OCI-LY3 (cell line): ENCODE measurements around the gene NXNL1.

Source experiments
- H2AFZ ChIP-seq: fragments of 200-600, 300-600 bp; shearing (Covaris generic); 2 replicates; pipeline ENCODE4 v1.6.0; 2014; ENCODE audit warnings: antibody characterized with exemption, low read depth, low read length
- H3K27ac ChIP-seq: fragments of 200-600, 300-600 bp; sonication (generic); 2 replicates; pipeline ENCODE4 v1.5.1; 2014; ENCODE audit warnings: mild to moderate bottlenecking, low read length, moderate library complexity, mixed read lengths
- H3K27me3 ChIP-seq: fragments of 200-600, 300-600 bp; sonication (generic); 2 replicates; pipeline ENCODE4 v1.6.1; 2014; ENCODE audit warnings: low read depth, low read length, mixed read lengths
- H3K36me3 ChIP-seq: fragments of 200-600, 300-600 bp; sonication (generic); replicated peaks from 2 replicates; pipeline ENCODE3; 2014; ENCODE audit warnings: low read depth, low read length, mixed read lengths
- H3K4me1 ChIP-seq: fragments of 300-600, 200-600 bp; sonication (generic); 2 replicates; pipeline ENCODE4 v1.6.1; 2014; ENCODE audit warnings: low read length, mixed read lengths
- H3K4me2 ChIP-seq: fragments of 200-600, 300-600 bp; sonication (generic); 2 replicates; pipeline ENCODE4 v1.6.1; 2014; ENCODE audit warnings: low read length, mixed read lengths
- H3K4me3 ChIP-seq: fragments of 300-600, 200-600 bp; sonication (generic); 2 replicates; pipeline ENCODE4 v1.5.1; 2014; ENCODE audit warnings: antibody characterized with exemption, mild to moderate bottlenecking, low read length, moderate library complexity
- H3K79me2 ChIP-seq: fragments of 300-600, 200-600 bp; shearing (Covaris generic); 2 replicates; pipeline ENCODE4 v1.6.1; 2014; ENCODE audit warnings: mild to moderate bottlenecking, low read length, mixed read lengths
- H3K9ac ChIP-seq: fragments of 300-600, 200-600 bp; shearing (Covaris generic); 2 replicates; pipeline ENCODE4 v1.6.0; 2014; ENCODE audit warnings: mild to moderate bottlenecking, low read length, moderate library complexity
- H3K9me3 ChIP-seq: fragments of 200-600, 300-600 bp; shearing (Covaris generic); 2 replicates; pipeline ENCODE4 v1.6.1; 2014; ENCODE audit warnings: low read length, mixed read lengths; ENCODE audit not compliant: insufficient read depth
- H4K20me1 ChIP-seq: fragments of 200-600, 300-600 bp; sonication (generic); 2 replicates; pipeline ENCODE4 v1.6.1; 2016; ENCODE audit warnings: low read length, mixed read lengths; ENCODE audit not compliant: insufficient read depth
- CTCF ChIP-seq: fragments of 200-600, 300-600 bp; sonication (generic); IDR thresholded peaks from 2 replicates; pipeline ENCODE4 v1.5.1; 2014; ENCODE audit warnings: antibody characterized with exemption, low read length, low read depth
- EZH2phosphoT487 ChIP-seq: fragments of 200-600 bp; shearing (Covaris generic); IDR thresholded peaks from 2 replicates; pipeline ENCODE4 v1.6.1; 2018; ENCODE audit warnings: antibody characterized with exemption, mixed run types, low read depth

Gene NXNL1

DNA sequence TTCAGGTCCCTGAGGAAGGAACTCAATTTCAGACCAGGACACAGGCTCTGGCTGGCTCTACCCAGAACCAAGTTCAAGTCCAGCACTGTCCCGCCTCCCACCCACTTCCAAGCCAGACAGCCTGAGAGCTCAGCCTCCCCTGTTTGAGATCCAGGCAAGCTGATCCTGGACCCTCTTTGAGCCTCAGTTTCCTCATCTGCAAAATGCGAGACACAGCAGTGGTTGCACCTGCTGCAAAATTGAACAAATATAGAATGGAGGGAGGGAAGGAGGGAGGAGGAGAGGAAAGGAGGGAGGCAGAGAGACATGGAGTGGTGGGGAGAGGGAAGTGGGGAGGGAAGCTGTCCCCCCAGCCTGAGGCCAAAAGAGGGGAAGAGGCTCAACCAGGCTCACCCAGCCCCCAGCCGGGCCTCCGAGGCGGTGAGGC is 13.0 kb downstream of the NXNL1 start:
- TF ChIP-seq CTCF (no peak), EZH2phosphoT487 (no peak)
- H3K4me2 ChIP-seq: no peak overlapping the region

GRCh38 chr19:17445526-17446165 is 15.1 kb downstream of the NXNL1 start:
- Histone ChIP-seq H3K27me3 (peaks cover 6% of the 10 kb centered on the region; the same call in 1 of the 2 replicates), H2AFZ (no peak overlapping the region), H3K9ac (no peak overlapping the region), H4K20me1 (no peaks in the 10 kb centered on the region), H3K36me3 (no peaks in the 10 kb centered on the region), H3K27ac (no peak overlapping the region), H3K4me3 (no peak overlapping the region), H3K79me2 (no peaks in the 10 kb centered on the region), H3K4me2 (no peak overlapping the region), H3K4me1 (no peaks in the 10 kb centered on the region), H3K9me3 (no peaks in the 10 kb centered on the region)
- TF ChIP-seq CTCF: no peak
- no peak for TF ChIP-seq EZH2phosphoT487

More for the DNA sequence above, 13.0 kb downstream of the NXNL1 start:
- Histone ChIP-seq H4K20me1 (no peaks in the 10 kb centered on the region), H3K27me3 (peaks cover 6% of the 10 kb centered on the region; the same call in 1 of the 2 replicates), H3K27ac (no peak overlapping the region), H3K9me3 (no peaks in the 10 kb centered on the region), H3K4me1 (no peaks in the 10 kb centered on the region), H3K79me2 (no peaks in the 10 kb centered on the region), H3K4me3 (no peak overlapping the region), H2AFZ (no peak overlapping the region), H3K9ac (no peak overlapping the region), H3K36me3 (no peaks in the 10 kb centered on the region)

- Histone ChIP-seq H3K4me2 (no peak overlapping the region), H3K79me2 (no peaks in the 10 kb centered on the region)
Observed at GRCh38 chr19:17441241-17442021, 19.3 kb downstream of the NXNL1 start.

More at GRCh38 chr19:17441241-17442021, 19.3 kb downstream of the NXNL1 start:
- TF ChIP-seq EZH2phosphoT487 (no peak), CTCF (peak; percentile 60)
- H3K27ac ChIP-seq: no peak overlapping the region
- H3K4me1 ChIP-seq: no peaks in the 10 kb centered on the region
- no peak overlapping the region for H2AFZ ChIP-seq
- H3K36me3 ChIP-seq: no peaks in the 10 kb centered on the region
- H3K4me3 ChIP-seq: no peak overlapping the region
- H4K20me1 ChIP-seq: no peaks in the 10 kb centered on the region
- no peaks in the 10 kb centered on the region for H3K9me3 ChIP-seq
- no peaks in the 10 kb centered on the region; the same call in 1 of the 2 replicates for H3K27me3 ChIP-seq
- no peak overlapping the region for H3K9ac ChIP-seq
